Erythroblast (primary cell): Measurements from ENCODE around the gene PTGIS.

Source experiments
- GATA1 ChIP-seq: IDR thresholded peaks from 2 replicates; pipeline ENCODE4 v1.6.1; 2011; ENCODE audit warnings: low read depth, mild to moderate bottlenecking, control low read depth, low read length, moderate library complexity
- POLR2A ChIP-seq: IDR thresholded peaks from 2 replicates; pipeline ENCODE4 v1.6.1; 2011; ENCODE audit warnings: mild to moderate bottlenecking, low read length

- TF ChIP-seq POLR2A (no peak), GATA1 (no peak)
These were observed 103.4 kb downstream of the PTGIS start for GRCh38 chr20:49464556-49464955.
